Heart left ventricle (tissue), 16 donors: Measurements from ENCODE around the gene CD40. TPM values are rescaled to one million over a fixed set of nuclear protein-coding genes. Genes with fewer than 3 reads are reported as not detected.

Experiments used
- ATAC-seq, 4 donors: fragments of 200-7000 bp; cut with Tn5 transposase; one replicate each; pipeline ENCODE4 v1.9.1; 2020 to 2022; ENCODE audit warnings: moderate library complexity in 4 of 4, mild to moderate bottlenecking in 3 of 4, moderate number of reproducible peaks in 1 of 4
- DNase-seq, 5 donors: peaks; one replicate each; pipeline ENCODE4 v3.0.0-alpha.2; 2020
- H3K27ac ChIP-seq, 12 donors: fragments of 200-600 bp; sonication (generic) in 4 of 12; one replicate each; pipeline versions ENCODE4 v1.5.0 to v1.8.0; 2016 to 2022; ENCODE audit warnings: mild to moderate bottlenecking in 2 of 12
- H3K27me3 ChIP-seq, 9 donors: fragments of 200-600 bp; sonication (generic) in 2 of 9; one replicate each; pipeline versions ENCODE4 v1.5.1 to v1.8.0; 2016 to 2022; ENCODE audit warnings: mild to moderate bottlenecking in 3 of 9
- H3K36me3 ChIP-seq, 9 donors: fragments of 200-600 bp; sonication (generic) in 2 of 9; one replicate each; pipeline versions ENCODE4 v1.5.0 to v1.8.0; 2018 to 2022; ENCODE audit warnings: mild to moderate bottlenecking in 2 of 9
- H3K4me1 ChIP-seq, 12 donors: fragments of 200-600 bp; sonication (generic) in 4 of 12; one replicate each; pipeline versions ENCODE4 v1.5.0 to v1.8.0; 2016 to 2022; ENCODE audit warnings: mild to moderate bottlenecking in 3 of 12
- H3K4me3 ChIP-seq, 12 donors: fragments of 200-600 bp; sonication (generic) in 4 of 12; one replicate each; pipeline versions ENCODE4 v1.5.0 to v1.8.0; 2017 to 2022; ENCODE audit warnings: mild to moderate bottlenecking in 9 of 12, moderate library complexity in 4 of 12
- H3K9me3 ChIP-seq, 12 donors: fragments of 200-600 bp; sonication (generic) in 4 of 12; one replicate each; pipeline versions ENCODE4 v1.5.0 to v1.8.0; 2016 to 2022; ENCODE audit warnings: mild to moderate bottlenecking in 1 of 12
- CTCF ChIP-seq, 12 donors: fragments of 200-600 bp; sonication (generic) in 4 of 12; IDR thresholded peaks; one replicate each; pipeline versions ENCODE4 v1.5.0 to v1.8.0; 2018 to 2022; ENCODE audit warnings: antibody characterized with exemption in 12 of 12, mild to moderate bottlenecking in 5 of 12
- POLR2A ChIP-seq, 2 donors: fragments of 450-650 bp; IDR thresholded peaks; one replicate each; pipeline ENCODE4 v1.6.1; 2017; ENCODE audit warnings: antibody characterized with exemption in 2 of 2, mild to moderate bottlenecking in 2 of 2, moderate library complexity in 2 of 2
- WGBS, 4 donors: extraction: QIAGEN DNeasy Blood & Tissue Kit in 2 of 4; methylation state at CpG; one replicate each; pipeline versions ENCODE4 v1.1.5 to v1.1.7; 2013 to 2018; 5-methylcytosine and 5-hydroxymethylcytosine counted together
- intact Hi-C, 10 donors: fragments of 100-400 bp; cut with DNase I; formaldehyde crosslinking; loops; one replicate each; pipeline versions ENCODE4 v1.11.1 to v1.14.2; 2022
- polyA plus RNA-seq, 2 donors: library from polyadenylated mRNA; stranded (reverse); fragments of 200-250 nt; gene quantifications; one replicate each; pipeline ENCODE4 v1.2.3, GENCODE V29; 2013
- total RNA-seq, 9 donors: library from RNA; depleted of rRNA in 2 of 9; stranded (reverse); fragments of >200 nt in 2 of 9; fragmentation: NEBNext Ultra II Directional in 3 of 9; extraction: Animal tissue kit (Norgen Biotek cat#: 25700) in 3 of 9; gene quantifications; one replicate each; pipeline versions ENCODE4 v1.1.0 to v1.2.4, GENCODE V29; 2016 to 2023
- donor health status: ischemic (EF 13 %, LVEDD 7.1; RV severe dilation, severe dysfunction).
- donor health status: healthy with polysubstance abuse.
- donor health status: DM: no; HTN: yes; CAD: no.
- donor health status: DM: no; HTN: no; CAD: no.
- donor health status: ischemic (EF 25% LVEDD 6.9; RV normal size, moderate dysfunction).
- donor health status: ischemic (EF 25% LVEDD 5.7; RV mildly dilated, moderate dysfunction).
- donor health status: healthy.
- donor health status: DM: yes; HTN: yes; CAD: no.
- donor health status: ischemic (EF 35%, LVEDD 5.7; RV mildly dilated, moderate dysfunction).
- donor health status: nonischemic (EF 11% LVEDD 7.7; RV severe dilation, severe dysfunction).
- donor health status: DM: yes; HTN: yes; CAD: no.
- donor health status: PGD.
- donor health status: ischemic (EF 29% LVEDD 5.4; RV normal size, mild dysfunction).
- donor health status: nonischemic (EF 23%, LVEDD 6.1; RV moderate dilation, normal function).

The CD40 gene
- total and polyA plus RNA-seq, 11 donors = 3.5 to 38.3 (median 5.5) TPM

DNA sequence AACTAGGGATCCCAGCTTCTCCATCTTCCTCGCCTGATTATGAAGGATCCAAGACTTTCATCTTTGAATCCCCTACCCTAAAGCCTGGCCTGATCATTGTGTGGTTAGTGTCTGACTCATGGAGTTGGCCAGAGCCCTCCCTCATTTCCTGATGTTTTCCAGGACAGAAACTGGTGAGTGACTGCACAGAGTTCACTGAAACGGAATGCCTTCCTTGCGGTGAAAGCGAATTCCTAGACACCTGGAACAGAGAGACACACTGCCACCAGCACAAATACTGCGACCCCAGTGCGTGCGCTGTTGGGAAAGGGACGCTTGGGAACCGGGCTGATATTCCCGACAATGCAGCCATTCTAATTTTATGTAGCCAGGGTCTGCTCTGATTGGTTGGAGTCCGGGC lies 4.0 kb downstream of the CD40 start:
- Histone ChIP-seq H3K9me3 (no peaks in the 10 kb centered on the region), H3K27me3 (no peaks in the 10 kb centered on the region), H3K4me3 (no peak overlapping the region), H3K27ac (peak overlapping the region in 2 of 12 donors; percentile 22 to 56), H3K4me1 (peaks cover 0 to 53% (median 30%) of the 10 kb centered on the region in 12 donors), H3K36me3 (peaks cover 0 to 53% (median 32%) of the 10 kb centered on the region in 9 donors)
- ATAC-seq (no peak), DNase-seq (no peak)
- WGBS, 4 donors = 48 to 58% (median 53%) methylated on average over 11 of the region's 11 CpGs
- intact Hi-C loops = no loop called here
- no peak for TF ChIP-seq CTCF (IDR thresholded peaks at IDR 0.05)
- no peak for TF ChIP-seq POLR2A (IDR thresholded peaks at IDR 0.05)

GRCh38 chr20:46122516-46123481 lies 4.7 kb downstream of the CD40 start:
- 84 to 93% (median 86%) methylated on average over 11 to 15 of the region's 15 CpGs for WGBS, 4 donors
- TF ChIP-seq CTCF (IDR thresholded peaks at IDR 0.05) (no peak), POLR2A (IDR thresholded peaks at IDR 0.05) (no peak)
- DNase-seq = no peak
- Histone ChIP-seq H3K36me3 (peaks cover 0 to 61% (median 32%) of the 10 kb centered on the region in 9 donors), H3K4me1 (peaks cover 0 to 46% (median 24%) of the 10 kb centered on the region in 12 donors), H3K9me3 (no peaks in the 10 kb centered on the region), H3K27me3 (no peaks in the 10 kb centered on the region), H3K4me3 (no peak overlapping the region), H3K27ac (no peak overlapping the region)
- no peak for ATAC-seq
- intact Hi-C loops = no loop called here

GRCh38 chr20:46123482-46124245 lies 5.5 kb downstream of the CD40 start:
- intact Hi-C loops = no loop called here
- WGBS, 4 donors = 82 to 87% (median 85%) methylated on average over 11 of the region's 11 CpGs
- Histone ChIP-seq H3K4me3 (no peak overlapping the region), H3K9me3 (no peaks in the 10 kb centered on the region), H3K27me3 (no peaks in the 10 kb centered on the region), H3K4me1 (peaks cover 0 to 39% (median 23%) of the 10 kb centered on the region in 12 donors), H3K36me3 (peaks cover 0 to 63% (median 32%) of the 10 kb centered on the region in 9 donors), H3K27ac (no peak overlapping the region)
- TF ChIP-seq POLR2A (IDR thresholded peaks at IDR 0.05) (no peak), CTCF (IDR thresholded peaks at IDR 0.05) (no peak)
- DNase-seq (no peak), ATAC-seq (no peak)
